Endothelial cell of umbilical vein (primary cell): ENCODE results near the gene WNT9B. TPM values are rescaled to one million over a fixed set of nuclear protein-coding genes. Genes with fewer than 3 reads are reported as not detected.

Experiments used
- BruUV-seq: library from RNA; stranded (reverse); fragments of 400-500 nt; replicated peaks from 2 replicates; lab custom pipeline; 2021; lab: Mats Ljungman, UMichigan
- CTCF ChIA-PET: fragments of 300-600, 350-600 bp; sonication (Branson Sonifier 250); formaldehyde crosslinking; loops from one replicate; lab custom pipeline; 2021; ENCODE audit warnings: antibody characterized with exemption, inconsistent platforms; lab: Charles Lee
- POLR2A ChIA-PET: fragments of 300-600, 350-600 bp; sonication (Branson Sonifier 250); formaldehyde crosslinking; loops from one replicate; lab custom pipeline; 2021; ENCODE audit warnings: antibody characterized with exemption, inconsistent platforms; lab: Charles Lee
- DNase-seq: peaks from one replicate; pipeline ENCODE4 v3.0.0-alpha.2; 2011; ENCODE audit warnings: low read depth, low spot score
- FAIRE-seq: peaks from 2 replicates; lab custom pipeline; 2011; peaks lifted over from hg19 to GRCh38; lab: Jason Lieb, UNC
- H2AFZ ChIP-seq: 2 replicates; pipeline ENCODE4 v1.6.0; 2012; ENCODE audit warnings: low read depth, low read length, control low read depth, inconsistent platforms
- H3K27ac ChIP-seq: 2 replicates; pipeline ENCODE4 v1.5.1; 2011; ENCODE audit warnings: low read depth, mild to moderate bottlenecking, control low read depth, low read length, moderate library complexity; ENCODE audit not compliant: insufficient read depth
- H3K27me3 ChIP-seq, 2 experiments: 2 replicates each; pipeline versions ENCODE4 v1.6.0 to v1.6.1; 2011; ENCODE audit warnings: low read length in 2 of 2, mixed read lengths in 1 of 2; ENCODE audit not compliant: control insufficient read depth in 2 of 2, insufficient read depth in 2 of 2
- H3K36me3 ChIP-seq, 2 experiments: 2 replicates in 1 of 2; 3 replicates in 1 of 2; pipeline ENCODE4 v1.5.1; 2011; ENCODE audit warnings: low read length in 2 of 2, mild to moderate bottlenecking in 1 of 2, moderate library complexity in 1 of 2; ENCODE audit not compliant: control insufficient read depth in 2 of 2, insufficient read depth in 2 of 2; ENCODE audit errors: extremely low read depth in 1 of 2
- H3K4me1 ChIP-seq: 3 replicates; pipeline ENCODE4 v1.5.1; 2011; ENCODE audit warnings: mild to moderate bottlenecking, low read length; ENCODE audit not compliant: control insufficient read depth, insufficient read depth; ENCODE audit errors: extremely low read depth
- H3K4me2 ChIP-seq: 2 replicates; pipeline ENCODE4 v1.6.1; 2011; ENCODE audit warnings: low read length, control low read depth, mixed read lengths; ENCODE audit not compliant: insufficient read depth
- H3K4me3 ChIP-seq, 3 experiments: fragments of 200-600 bp in 1 of 3; sonication (generic), shearing (Covaris generic) in 1 of 3; replicated peaks in 1 of 3; 2 replicates each; pipeline ENCODE4 v1.5.1; 2011 to 2016; ENCODE audit warnings: control low read depth in 3 of 3, low read length in 3 of 3, mild to moderate bottlenecking in 2 of 3, inconsistent platforms in 1 of 3, low read depth in 1 of 3, moderate library complexity in 1 of 3; ENCODE audit not compliant: insufficient read depth in 1 of 3
- H3K79me2 ChIP-seq: 2 replicates; pipeline ENCODE4 v1.6.0; 2012; ENCODE audit warnings: low read length, inconsistent platforms; ENCODE audit not compliant: control insufficient read depth, insufficient read depth
- H3K9ac ChIP-seq: replicated peaks from 2 replicates; pipeline ENCODE3; 2011; ENCODE audit warnings: low read length, control low read depth; ENCODE audit not compliant: insufficient read depth; ENCODE audit errors: extremely low read depth
- H3K9me1 ChIP-seq: replicated peaks from 3 replicates; pipeline ENCODE4 v1.6.0; 2011; ENCODE audit warnings: mild to moderate bottlenecking, low read length; ENCODE audit not compliant: control insufficient read depth, insufficient read depth; ENCODE audit errors: extremely low read depth
- H3K9me3 ChIP-seq: replicated peaks from 2 replicates; pipeline ENCODE4 v1.5.1; 2012; ENCODE audit warnings: low read length, inconsistent platforms; ENCODE audit not compliant: control insufficient read depth, insufficient read depth
- H4K20me1 ChIP-seq: replicated peaks from 2 replicates; pipeline ENCODE3; 2011; ENCODE audit warnings: mild to moderate bottlenecking, low read length; ENCODE audit not compliant: control insufficient read depth, insufficient read depth; ENCODE audit errors: extremely low read depth
- EZH2 ChIP-seq: IDR thresholded peaks from 2 replicates; pipeline ENCODE4 v1.6.1; 2012; ENCODE audit warnings: borderline replicate concordance, low read depth, mild to moderate bottlenecking, moderate library complexity, low read length, inconsistent platforms; ENCODE audit not compliant: severe bottlenecking
- FOS ChIP-seq: IDR thresholded peaks from 2 replicates; pipeline ENCODE4 v1.6.1; 2011; ENCODE audit warnings: mild to moderate bottlenecking, low read length, moderate library complexity, borderline replicate concordance; ENCODE audit not compliant: insufficient read depth
- GATA2 ChIP-seq: IDR thresholded peaks from 2 replicates; pipeline ENCODE4 v1.7.0; 2011; ENCODE audit warnings: low read depth, mild to moderate bottlenecking, moderate library complexity, mixed read lengths, low read length; ENCODE audit not compliant: insufficient read length, insufficient read depth
- JUN ChIP-seq: IDR thresholded peaks from 2 replicates; pipeline ENCODE4 v1.6.1; 2011; ENCODE audit warnings: borderline replicate concordance, low read depth; ENCODE audit not compliant: insufficient read length, insufficient read depth
- MYC ChIP-seq: IDR thresholded peaks from one replicate; pipeline ENCODE4 v1.6.1; 2011; ENCODE audit warnings: mild to moderate bottlenecking, low read depth, low read length
- POLR2A ChIP-seq: IDR thresholded peaks from 2 replicates; pipeline ENCODE4 v1.6.1; 2012; ENCODE audit warnings: low read depth, mild to moderate bottlenecking, control low read depth, low read length
- POLR2AphosphoS5 ChIP-seq: IDR thresholded peaks from 2 replicates; pipeline ENCODE4 v1.6.1; 2012; ENCODE audit warnings: low read depth, mild to moderate bottlenecking, control low read depth, low read length, moderate library complexity; ENCODE audit not compliant: insufficient read depth
- dilution Hi-C: fragments of 300-500 bp; cut with MboI; formaldehyde crosslinking; loops from one replicate; pipeline ENCODE4 v1.15.0; 2019; ENCODE audit warnings: low sequenced_read_pairs; ENCODE audit not compliant: extremely low pct_ligation_motif_present
- intact Hi-C: fragments of 100-400 bp; cut with micrococcal nuclease; formaldehyde crosslinking; loops from one replicate; pipeline ENCODE4 v1.10.0; 2022
- polyA plus RNA-seq, 4 experiments: library from polyadenylated mRNA; depleted of rRNA in 3 of 4; stranded (reverse) in 3 of 4; unstranded in 1 of 4; fragments of >200 nt; gene quantifications; 2 replicates each; pipeline versions ENCODE4 v1.2.1 to v1.2.3, GENCODE V29; 2011 to 2012; ENCODE audit warnings: missing spikeins in 1 of 4
- total RNA-seq: library from RNA; stranded (reverse); gene quantifications from 2 replicates; pipeline ENCODE4 v1.2.3, GENCODE V29; 2021
- TF ChIP-seq, protein P1 (sequence below), 2 donors: IDR thresholded peaks; 1 replicate in 1 of 2; 2 replicates in 1 of 2; pipeline ENCODE4 v1.5.1; 2011; ENCODE audit warnings: low read length in 2 of 2, mild to moderate bottlenecking in 2 of 2, moderate library complexity in 2 of 2, control low read depth in 1 of 2, inconsistent platforms in 1 of 2, low read depth in 1 of 2; ENCODE audit not compliant: insufficient read depth in 1 of 2; ENCODE audit errors: extremely low read depth in 1 of 2
- TF ChIP-seq, protein P2 (sequence below): IDR thresholded peaks from 2 replicates; pipeline ENCODE4 v1.6.1; 2011; ENCODE audit not compliant: insufficient read depth, insufficient read length

WNT9B gene
- total and polyA plus RNA-seq, 2 donors (not counting 3 experiments of a cell fraction or from before 2014, with no cell fraction given) = not detected

DNA sequence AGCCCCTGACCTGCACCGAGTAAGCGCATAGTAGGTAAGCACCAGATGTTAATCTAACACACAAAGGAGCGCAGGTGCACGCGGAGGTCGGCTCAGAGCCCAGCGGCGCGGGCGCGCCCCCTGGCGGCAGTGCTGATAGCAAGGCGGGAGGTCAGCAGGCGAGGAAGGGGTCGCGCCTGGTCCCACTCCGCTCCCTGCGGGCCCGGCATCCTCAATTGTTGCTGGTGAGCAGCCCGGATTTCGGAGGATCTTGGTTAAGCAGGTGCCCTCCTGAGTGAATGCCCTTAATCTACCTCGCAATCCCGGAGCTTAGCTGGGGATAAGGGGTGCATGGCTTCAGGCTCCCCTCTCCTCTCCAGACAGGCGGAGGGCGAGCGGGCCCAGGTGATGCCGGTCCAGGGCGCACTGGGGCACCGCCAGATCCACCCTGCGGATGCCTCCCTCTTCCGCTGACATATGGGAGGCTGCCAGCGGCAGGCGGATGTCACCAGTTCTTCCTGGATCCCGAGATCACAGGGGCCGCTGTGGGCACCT is 28.9 kb upstream of the WNT9B start:
- FAIRE-seq (no peak), DNase-seq (no peak)
- intact Hi-C loops (loop anchor here (10.0 kb wide), 1 partner anchor 98 kb away; no protein-coding TSS in a partner anchor), dilution Hi-C loops (no loop called here)
- Histone ChIP-seq H4K20me1 (no peaks in the 10 kb centered on the region), H3K4me1 (no peaks in the 10 kb centered on the region), H3K4me2 (no peak overlapping the region), H3K4me3 (no peak overlapping the region), H3K36me3 (no peaks in the 10 kb centered on the region), H2AFZ (no peak overlapping the region), H3K27me3 (peaks cover 46 to 54% of the 10 kb centered on the region in 2 experiments), H3K9me3 (no peaks in the 10 kb centered on the region), H3K9me1 (no peaks in the 10 kb centered on the region), H3K79me2 (no peaks in the 10 kb centered on the region), H3K9ac (no peak overlapping the region), H3K27ac (no peak overlapping the region)
- CTCF ChIA-PET = interaction anchor here (0.6 to 5.5 kb wide), 4 partner anchors 9 to 41 kb away, joined by 3 to 34 read pairs (median 4); no protein-coding TSS in a partner anchor
- BruUV-seq = no TSS peak
- TF ChIP-seq JUN (no peak), GATA2 (no peak), MYC (no peak), POLR2A (no peak), POLR2AphosphoS5 (no peak), FOS (no peak), EZH2 (peak; percentile 3)
- TF ChIP-seq, protein P1, sequence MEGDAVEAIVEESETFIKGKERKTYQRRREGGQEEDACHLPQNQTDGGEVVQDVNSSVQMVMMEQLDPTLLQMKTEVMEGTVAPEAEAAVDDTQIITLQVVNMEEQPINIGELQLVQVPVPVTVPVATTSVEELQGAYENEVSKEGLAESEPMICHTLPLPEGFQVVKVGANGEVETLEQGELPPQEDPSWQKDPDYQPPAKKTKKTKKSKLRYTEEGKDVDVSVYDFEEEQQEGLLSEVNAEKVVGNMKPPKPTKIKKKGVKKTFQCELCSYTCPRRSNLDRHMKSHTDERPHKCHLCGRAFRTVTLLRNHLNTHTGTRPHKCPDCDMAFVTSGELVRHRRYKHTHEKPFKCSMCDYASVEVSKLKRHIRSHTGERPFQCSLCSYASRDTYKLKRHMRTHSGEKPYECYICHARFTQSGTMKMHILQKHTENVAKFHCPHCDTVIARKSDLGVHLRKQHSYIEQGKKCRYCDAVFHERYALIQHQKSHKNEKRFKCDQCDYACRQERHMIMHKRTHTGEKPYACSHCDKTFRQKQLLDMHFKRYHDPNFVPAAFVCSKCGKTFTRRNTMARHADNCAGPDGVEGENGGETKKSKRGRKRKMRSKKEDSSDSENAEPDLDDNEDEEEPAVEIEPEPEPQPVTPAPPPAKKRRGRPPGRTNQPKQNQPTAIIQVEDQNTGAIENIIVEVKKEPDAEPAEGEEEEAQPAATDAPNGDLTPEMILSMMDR (IDR thresholded peaks at IDR 0.05; ENCODE audit: extremely low read depth in 1 of 2, insufficient read depth in 1 of 2, low read depth in 1 of 2, low read length in 2 of 2) = peak; percentile 65 to 72
- TF ChIP-seq, protein P2, sequence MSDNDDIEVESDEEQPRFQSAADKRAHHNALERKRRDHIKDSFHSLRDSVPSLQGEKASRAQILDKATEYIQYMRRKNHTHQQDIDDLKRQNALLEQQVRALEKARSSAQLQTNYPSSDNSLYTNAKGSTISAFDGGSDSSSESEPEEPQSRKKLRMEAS = no peak
- POLR2A ChIA-PET = no interaction called here
